Mesenteric fat pad (tissue), 1 donor: ENCODE results near the gene TNS3. TPM values are rescaled to one million over a fixed set of nuclear protein-coding genes. Genes with fewer than 3 reads are reported as not detected.

Experiments used
- DNase-seq: peaks from one replicate; pipeline ENCODE4 v3.0.0-alpha.2; 2020; ENCODE audit warnings: low spot score
- total RNA-seq: library from RNA; stranded (reverse); fragmentation: NEBNext Ultra II Directional; extraction: Animal tissue kit (Norgen Biotek cat#: 25700); gene quantifications from one replicate; pipeline ENCODE4 v1.2.1, GENCODE V29; 2021
- donor health status: DM: yes; HTN: yes; CAD: no.

TNS3 gene
- total RNA-seq, 1 donor from 2014 or later: 152 TPM

GRCh38 chr7:47335557-47336471 is 246.1 kb downstream of the TNS3 start:
- DNase-seq: peak; percentile 72

- no peak for DNase-seq
Measured at GRCh38 chr7:47335071-47335470, 246.8 kb downstream of the TNS3 start.

GRCh38 chr7:47333959-47334358 is 248.0 kb downstream of the TNS3 start:
- no peak for DNase-seq

- no peak for DNase-seq
Measured at GRCh38 chr7:47333554-47333887, 248.4 kb downstream of the TNS3 start.

- no peak for DNase-seq
Measured at GRCh38 chr7:47332681-47333553, 249.0 kb downstream of the TNS3 start.

- no peak for DNase-seq
Measured at GRCh38 chr7:47332213-47332612, 249.7 kb downstream of the TNS3 start.

GRCh38 chr7:47331179-47331565 is 250.7 kb downstream of the TNS3 start:
- DNase-seq: no peak

- DNase-seq: no peak
Measured at GRCh38 chr7:47330561-47331178, 251.2 kb downstream of the TNS3 start.

GRCh38 chr7:47330026-47330425 is 251.9 kb downstream of the TNS3 start:
- no peak for DNase-seq

GRCh38 chr7:47329320-47329926 is 252.5 kb downstream of the TNS3 start:
- no peak for DNase-seq

- no peak for DNase-seq
Measured at GRCh38 chr7:47328392-47329319, 253.3 kb downstream of the TNS3 start.

- DNase-seq: no peak
Measured at GRCh38 chr7:47327698-47328391, 254.1 kb downstream of the TNS3 start.

- DNase-seq: no peak
Measured at GRCh38 chr7:47327346-47327697, 254.6 kb downstream of the TNS3 start.

- no peak for DNase-seq
Measured at GRCh38 chr7:47326808-47327207, 255.1 kb downstream of the TNS3 start.

GRCh38 chr7:47326220-47326619 is 255.7 kb downstream of the TNS3 start:
- DNase-seq: no peak

- no peak for DNase-seq
Measured at GRCh38 chr7:47325337-47325736, 256.6 kb downstream of the TNS3 start.

- no peak for DNase-seq
Measured at GRCh38 chr7:47323904-47324303, 258.0 kb downstream of the TNS3 start.

GRCh38 chr7:47322731-47323130 is 259.2 kb downstream of the TNS3 start:
- DNase-seq: no peak

GRCh38 chr7:47320296-47320695 is 261.6 kb downstream of the TNS3 start:
- DNase-seq: no peak
